Measurements from ENCODE around the gene TGM6.

Gene TGM6

GRCh38 chr20:2348336-2348735 is 32.4 kb upstream of the TGM6 start:
- no peak for TF ChIP-seq CTCF (IDR thresholded peaks at IDR 0.05; ENCODE audit: low read depth, low read length)

DNA sequence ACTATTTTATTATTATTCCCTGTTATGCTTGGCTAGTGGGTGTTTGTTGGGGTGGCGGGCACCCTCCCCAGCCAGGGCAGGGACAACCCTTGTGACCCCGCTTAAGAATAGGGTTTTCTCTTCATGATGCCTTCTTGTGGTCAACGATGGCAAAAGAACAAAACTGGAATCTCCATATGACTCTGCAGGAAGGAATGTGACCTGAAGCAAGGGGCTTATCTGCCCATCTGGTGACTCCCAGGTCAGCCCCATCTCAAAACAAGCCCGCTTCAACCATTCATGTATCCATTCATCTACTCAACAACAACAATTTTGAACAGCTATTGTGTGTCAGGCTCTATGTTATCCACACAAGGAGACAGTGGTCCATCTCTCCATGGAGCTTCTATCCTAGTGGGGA is 30.9 kb upstream of the TGM6 start:
- H3K4me3 ChIP-seq (ENCODE audit: low read depth, low read length), result no peak overlapping the region
- no peak for TF ChIP-seq CTCF (IDR thresholded peaks at IDR 0.05; ENCODE audit: low read depth, low read length)

More at GRCh38 chr20:2348336-2348735, 32.4 kb upstream of the TGM6 start:
- H3K4me3 ChIP-seq (ENCODE audit: low read depth, low read length), result no peak overlapping the region

DNA sequence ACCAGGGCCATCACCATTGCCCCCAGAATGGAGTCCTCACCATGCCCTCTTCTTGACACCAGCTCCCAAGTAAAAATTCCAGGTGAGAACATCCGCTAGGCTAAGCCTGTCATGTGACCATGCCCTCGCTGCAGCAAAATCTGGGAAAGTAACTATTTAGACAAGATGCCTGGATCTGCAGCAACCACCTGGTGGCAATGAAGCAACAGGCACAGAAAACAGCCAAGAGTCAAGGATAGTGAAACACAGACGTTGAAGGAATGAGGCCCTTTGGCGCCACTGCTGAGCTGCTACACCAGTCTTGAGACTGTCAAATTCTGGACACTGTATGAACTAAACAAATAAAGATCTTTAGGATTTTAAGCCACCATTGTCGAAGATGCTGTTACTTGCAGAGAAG is 30.1 kb upstream of the TGM6 start:
- H3K4me3 ChIP-seq (ENCODE audit: low read depth, low read length), result no peak overlapping the region
- TF ChIP-seq CTCF (IDR thresholded peaks at IDR 0.05; ENCODE audit: low read depth, low read length), result no peak

DNA sequence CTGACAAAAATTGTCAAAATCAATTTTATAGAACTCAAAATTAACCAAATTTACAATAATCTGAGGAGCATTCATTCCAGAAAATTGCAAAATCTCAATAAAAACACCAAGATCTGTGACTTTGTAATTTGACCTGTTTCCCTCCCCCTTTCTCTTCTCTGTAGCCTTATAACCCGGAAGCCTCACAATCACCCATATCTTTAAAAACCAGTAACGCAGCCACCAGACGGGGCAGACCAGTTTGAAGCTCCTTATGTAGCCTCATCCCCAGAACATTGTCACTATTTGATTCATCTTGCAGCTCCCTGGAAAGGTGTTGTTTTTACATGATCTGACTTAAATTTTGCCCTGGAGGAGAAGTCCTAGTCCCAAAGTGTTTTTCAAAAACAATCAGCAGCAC is 27.5 kb upstream of the TGM6 start:
- TF ChIP-seq CTCF (IDR thresholded peaks at IDR 0.05; ENCODE audit: low read depth, low read length), result no peak
- H3K4me3 ChIP-seq (ENCODE audit: low read depth, low read length), result no peak overlapping the region

GRCh38 chr20:2357114-2357513 is 23.6 kb upstream of the TGM6 start:
- H3K4me3 ChIP-seq (ENCODE audit: low read depth, low read length), result no peak overlapping the region
- no peak for TF ChIP-seq CTCF (IDR thresholded peaks at IDR 0.05; ENCODE audit: low read depth, low read length)

DNA sequence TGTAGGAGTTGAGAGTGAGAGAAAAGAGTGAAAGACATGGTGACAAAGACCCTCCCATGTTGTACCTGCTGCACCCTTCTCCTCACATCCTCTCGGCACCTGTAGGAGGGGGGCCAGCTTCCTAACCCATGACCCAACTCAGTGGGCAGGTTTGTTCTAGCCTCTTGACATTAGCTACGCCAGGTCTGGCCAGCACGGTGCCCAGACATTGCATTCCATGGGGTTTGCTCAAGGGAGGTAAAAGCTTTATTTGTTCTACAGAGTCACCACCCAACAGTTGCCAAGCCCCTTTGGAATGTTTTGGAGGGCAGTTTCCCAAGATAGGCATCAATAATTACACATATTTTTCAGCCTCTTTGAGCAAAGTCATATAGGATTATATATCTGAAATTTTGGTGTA is 22.7 kb upstream of the TGM6 start:
- no peak for TF ChIP-seq CTCF (IDR thresholded peaks at IDR 0.05; ENCODE audit: low read depth, low read length)
- no peak overlapping the region for H3K4me3 ChIP-seq (ENCODE audit: low read depth, low read length)

DNA sequence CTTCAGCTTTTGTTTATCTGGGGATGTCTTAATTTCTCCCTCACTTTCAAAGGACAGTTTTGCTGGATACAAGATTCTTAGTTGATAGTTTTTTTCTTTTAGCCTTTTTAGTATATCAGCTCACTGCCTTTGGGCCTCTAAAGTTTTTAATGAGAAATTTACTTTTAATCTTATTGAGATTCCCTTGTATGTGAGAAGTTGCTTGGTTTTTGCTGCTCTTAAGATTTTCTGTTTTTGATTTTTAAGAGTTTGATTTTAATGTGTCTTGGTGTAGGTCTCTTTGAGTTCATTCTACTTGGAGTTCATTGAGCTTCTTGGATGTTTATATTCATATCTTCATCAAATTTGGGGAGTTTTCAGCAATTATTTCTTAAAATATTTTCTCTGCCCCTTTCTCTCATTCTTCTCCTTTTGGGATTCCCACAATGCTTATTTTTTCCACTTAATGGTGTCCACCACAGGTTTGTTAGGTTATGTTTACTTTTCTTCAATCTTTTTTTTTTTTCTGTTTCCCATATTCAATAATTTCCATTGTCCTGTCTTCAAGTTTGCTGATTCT is 19.6 kb upstream of the TGM6 start:
- H3K4me3 ChIP-seq (ENCODE audit: low read depth, low read length), result no peak overlapping the region
- TF ChIP-seq CTCF (IDR thresholded peaks at IDR 0.05; ENCODE audit: low read depth, low read length), result no peak

All from WI38 (cell line).